Astrocyte of the cerebellum (primary cell): Measurements from ENCODE around the gene TIMM10.

ENCODE experiments used
- DNase-seq: peaks from one replicate; pipeline ENCODE4 v3.0.0-alpha.2; 2011; ENCODE audit warnings: low read depth
- H3K4me3 ChIP-seq: 2 replicates; pipeline ENCODE4 v1.5.1; 2011; ENCODE audit warnings: mild to moderate bottlenecking, low read depth, low read length, moderate library complexity
- in situ Hi-C: cut with HindIII; loops from 2 replicates; pipeline ENCODE4 v1.10.0; 2017; ENCODE audit warnings: low sequenced_read_pairs
- TF ChIP-seq, protein P1 (sequence below): IDR thresholded peaks from 2 replicates; pipeline ENCODE4 v1.5.1; 2012; ENCODE audit warnings: low read length, low read depth, moderate library complexity, mild to moderate bottlenecking; ENCODE audit errors: missing control alignments

Gene TIMM10

DNA sequence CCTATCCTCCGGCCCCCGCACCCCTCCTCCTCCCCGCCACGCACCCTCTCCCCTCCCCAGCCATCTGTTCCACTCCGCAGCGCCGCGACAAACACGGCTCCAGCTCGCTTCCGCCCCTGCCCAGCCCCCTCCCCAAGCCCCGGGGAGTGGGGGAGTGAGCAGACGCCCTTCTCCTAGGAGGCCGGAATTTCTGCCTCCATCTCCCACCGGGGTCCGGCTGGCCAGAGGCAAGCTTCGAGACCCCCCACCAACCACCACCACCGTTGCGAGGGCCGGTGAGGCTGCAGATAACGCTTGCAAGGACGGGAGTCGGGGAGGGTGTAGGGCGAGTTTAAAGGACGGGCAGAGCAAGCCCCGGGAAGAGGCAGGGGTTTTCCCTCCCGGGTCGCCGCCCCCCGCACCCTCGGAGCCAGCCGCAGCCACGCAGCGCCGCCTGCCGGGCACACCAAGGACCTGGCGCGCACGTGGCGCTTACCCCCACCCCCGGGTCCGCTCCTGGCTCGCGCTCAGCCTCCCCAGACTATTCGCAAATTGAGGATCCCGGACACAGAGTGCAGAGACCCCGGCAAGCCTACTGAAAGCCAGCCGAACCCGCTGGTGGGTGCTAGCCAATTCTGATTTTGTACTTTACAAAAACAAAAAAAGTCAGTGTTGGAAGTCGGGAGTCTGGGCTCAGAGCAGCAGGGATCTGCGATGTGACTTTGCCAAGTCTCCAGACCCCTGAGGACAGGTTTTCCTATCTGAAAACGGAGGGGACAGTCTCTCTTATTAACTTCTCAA lies 47.6 kb downstream of the TIMM10 start:
- in situ Hi-C loops: no loop called here
- H3K4me3 ChIP-seq: peak overlapping the region; percentile 34
- TF ChIP-seq, protein P1, sequence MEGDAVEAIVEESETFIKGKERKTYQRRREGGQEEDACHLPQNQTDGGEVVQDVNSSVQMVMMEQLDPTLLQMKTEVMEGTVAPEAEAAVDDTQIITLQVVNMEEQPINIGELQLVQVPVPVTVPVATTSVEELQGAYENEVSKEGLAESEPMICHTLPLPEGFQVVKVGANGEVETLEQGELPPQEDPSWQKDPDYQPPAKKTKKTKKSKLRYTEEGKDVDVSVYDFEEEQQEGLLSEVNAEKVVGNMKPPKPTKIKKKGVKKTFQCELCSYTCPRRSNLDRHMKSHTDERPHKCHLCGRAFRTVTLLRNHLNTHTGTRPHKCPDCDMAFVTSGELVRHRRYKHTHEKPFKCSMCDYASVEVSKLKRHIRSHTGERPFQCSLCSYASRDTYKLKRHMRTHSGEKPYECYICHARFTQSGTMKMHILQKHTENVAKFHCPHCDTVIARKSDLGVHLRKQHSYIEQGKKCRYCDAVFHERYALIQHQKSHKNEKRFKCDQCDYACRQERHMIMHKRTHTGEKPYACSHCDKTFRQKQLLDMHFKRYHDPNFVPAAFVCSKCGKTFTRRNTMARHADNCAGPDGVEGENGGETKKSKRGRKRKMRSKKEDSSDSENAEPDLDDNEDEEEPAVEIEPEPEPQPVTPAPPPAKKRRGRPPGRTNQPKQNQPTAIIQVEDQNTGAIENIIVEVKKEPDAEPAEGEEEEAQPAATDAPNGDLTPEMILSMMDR: peak; percentile 73
- DNase-seq: no peak

DNA sequence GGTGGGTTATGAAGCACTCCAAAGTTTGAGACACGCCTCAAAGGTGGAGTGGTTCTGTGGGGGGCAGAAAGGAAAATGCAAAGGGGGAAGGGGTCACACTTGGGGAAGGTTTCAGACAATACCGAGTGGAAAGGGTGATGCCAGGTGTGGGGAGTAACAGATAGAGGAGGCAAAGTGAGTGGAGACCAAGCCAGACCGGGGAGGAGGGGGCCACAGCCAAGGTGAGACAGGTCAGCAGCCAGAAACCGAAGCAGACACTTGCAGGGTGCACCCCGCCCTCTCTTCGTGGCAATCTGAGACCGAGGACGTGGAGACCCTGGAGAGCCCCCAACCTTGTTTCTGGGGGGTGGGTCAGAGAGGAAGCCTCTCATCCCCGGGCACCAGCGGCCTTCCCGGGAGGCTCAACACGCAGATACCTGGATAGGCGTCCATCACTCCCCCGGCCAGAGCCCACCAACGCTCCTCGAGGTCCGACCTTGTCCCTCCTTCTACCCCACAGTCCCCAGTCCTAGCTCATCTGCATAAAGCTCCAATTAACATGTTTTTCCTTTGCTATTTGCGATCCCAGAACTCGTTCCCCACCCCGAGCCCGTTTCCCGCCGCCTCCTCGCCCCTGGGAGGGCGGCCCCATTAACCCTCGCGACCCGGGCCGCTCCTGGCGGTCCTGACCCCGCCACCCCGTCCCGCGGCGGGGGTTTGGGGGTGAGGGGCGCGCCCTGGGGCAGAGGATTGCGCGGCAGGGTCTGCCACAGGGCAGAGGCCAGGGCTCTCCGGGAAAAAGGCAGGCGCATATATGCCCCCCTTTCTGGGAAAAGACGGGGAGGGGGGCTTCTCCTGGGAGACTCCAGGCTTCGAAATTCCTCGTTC lies 48.4 kb downstream of the TIMM10 start:
- TF ChIP-seq, protein P1: no peak
- no peak for DNase-seq
- peak overlapping the region; percentile 34 for H3K4me3 ChIP-seq
- in situ Hi-C loops: no loop called here

DNA sequence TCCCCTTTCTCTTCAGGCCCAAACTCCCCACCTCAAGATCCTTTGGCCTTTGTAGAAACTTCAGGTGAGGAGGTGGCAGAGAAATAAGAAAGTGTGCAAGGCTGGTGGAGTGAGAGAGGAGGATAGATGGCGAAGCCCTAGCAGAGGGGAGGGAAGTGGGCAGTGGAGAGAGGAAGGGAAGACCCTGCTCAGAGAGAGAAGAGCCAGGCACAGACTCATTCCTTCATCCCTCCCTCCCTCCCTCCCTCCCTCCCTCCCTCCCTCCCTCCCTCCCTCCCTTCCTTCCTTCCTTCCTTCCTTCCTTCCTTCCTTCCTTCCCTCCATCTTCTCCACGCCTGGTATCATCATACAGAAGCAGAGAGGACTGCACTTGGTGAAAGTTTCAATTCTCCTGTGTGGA lies 49.2 kb downstream of the TIMM10 start:
- H3K4me3 ChIP-seq: no peak overlapping the region
- in situ Hi-C loops: no loop called here
- TF ChIP-seq, protein P1: no peak
- DNase-seq: no peak

DNA sequence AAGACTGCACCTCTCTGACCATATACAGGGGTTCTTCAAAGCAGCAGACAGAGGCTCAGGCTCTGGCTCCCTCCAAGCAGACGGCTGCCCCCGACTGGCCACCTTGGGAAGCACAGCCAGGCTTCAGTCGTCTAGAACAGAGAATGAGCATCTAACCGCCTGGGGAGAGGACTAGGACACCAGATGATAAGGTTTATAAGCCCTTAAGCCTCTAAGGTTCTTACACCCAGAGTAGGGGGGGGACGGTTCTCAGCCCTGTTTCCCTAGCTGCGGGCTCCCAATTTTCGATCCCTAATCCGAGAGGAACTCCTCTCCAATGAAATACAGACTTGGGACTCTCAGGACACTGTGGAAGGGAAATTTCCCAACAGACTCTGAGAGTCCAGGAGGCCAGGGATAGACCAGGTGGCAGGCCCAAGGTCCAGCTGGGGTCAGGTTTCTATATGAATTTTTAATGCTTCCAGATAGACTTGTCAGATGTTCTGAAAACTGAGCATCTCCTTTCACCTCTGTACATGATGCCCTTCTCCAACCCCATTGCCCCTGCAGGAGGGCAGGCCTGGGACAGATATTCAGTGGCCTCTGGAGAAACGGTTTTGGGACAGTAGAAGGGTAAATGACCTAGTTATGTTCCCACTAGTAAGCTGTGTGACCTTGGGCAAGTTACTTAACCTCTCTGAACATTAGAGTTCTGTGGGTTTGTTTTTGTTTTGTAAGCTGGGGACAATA lies 50.0 kb downstream of the TIMM10 start:
- no peak overlapping the region for H3K4me3 ChIP-seq
- DNase-seq: no peak
- TF ChIP-seq, protein P1: peak; percentile 81
- in situ Hi-C loops: no loop called here

DNA sequence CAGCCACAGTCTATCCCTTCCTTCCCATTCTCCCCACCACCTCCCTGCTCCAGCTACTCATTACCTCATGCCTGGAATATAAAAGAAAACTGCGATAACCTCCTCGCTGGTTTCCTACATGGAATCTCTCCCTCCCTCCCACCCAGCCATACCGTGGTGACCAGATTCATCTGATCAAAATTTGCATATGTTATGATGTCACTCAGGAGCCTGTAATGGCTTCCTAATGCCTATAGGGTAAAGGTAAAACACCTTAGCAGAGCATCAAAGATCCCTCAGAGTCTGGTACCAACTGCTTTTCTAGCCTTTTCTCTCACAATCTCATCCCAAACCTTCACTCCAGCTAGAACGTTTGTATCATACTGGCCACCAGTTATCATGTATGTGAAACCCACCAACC lies 50.6 kb downstream of the TIMM10 start:
- H3K4me3 ChIP-seq: no peak overlapping the region
- no peak for DNase-seq
- TF ChIP-seq, protein P1: no peak
- in situ Hi-C loops: no loop called here

DNA sequence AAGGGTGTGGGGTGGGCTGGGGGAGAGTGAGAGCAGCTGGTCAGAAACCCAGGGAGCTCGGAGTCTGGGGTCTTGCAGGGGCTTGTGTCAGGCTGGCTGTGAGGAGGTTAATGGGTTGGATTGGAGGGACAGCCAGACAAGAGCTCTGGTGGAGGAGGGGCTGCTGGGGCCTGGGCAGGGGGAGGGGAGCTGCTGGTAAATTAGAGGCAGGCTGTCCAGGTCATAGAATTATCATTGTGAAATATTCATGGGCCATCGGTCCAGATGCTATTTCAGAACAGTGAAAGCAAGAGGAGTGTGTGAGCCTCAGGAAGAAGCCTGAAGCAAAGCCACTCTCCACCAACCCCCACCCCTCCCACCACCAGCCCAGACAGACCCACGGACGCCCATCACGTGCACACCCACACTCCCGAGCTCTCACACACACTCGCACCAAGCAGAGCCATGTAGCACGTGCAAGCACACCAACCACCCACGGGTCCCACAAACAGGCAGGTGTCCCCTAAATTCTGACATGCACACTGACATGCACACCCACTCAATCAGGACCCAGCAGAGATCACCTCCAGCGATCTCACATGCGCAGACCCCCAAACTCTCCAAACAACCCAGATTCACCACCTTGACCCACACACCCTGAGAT lies 51.4 kb downstream of the TIMM10 start:
- in situ Hi-C loops: no loop called here
- H3K4me3 ChIP-seq: no peak overlapping the region
- TF ChIP-seq, protein P1: no peak

More for the DNA sequence above, 51.4 kb downstream of the TIMM10 start:
- DNase-seq: no peak
